ENCODE measurements around the gene PNPLA7. TPM values are rescaled to one million over a fixed set of nuclear protein-coding genes. Genes with fewer than 3 reads are reported as not detected.

PNPLA7 gene
- total RNA-seq, 2 experiments from 2014 or later: 4.5 to 5.0 TPM

- no peaks in the 10 kb centered on the region for H3K9me3 Mint-ChIP-seq
- DNase-seq: no peak
- H3K27me3 Mint-ChIP-seq: no peaks in the 10 kb centered on the region
- H3K4me3 Mint-ChIP-seq: peak overlapping the region; percentile 56
- ChIA-PET POLR2A (interaction anchor here (0.6 to 1.0 kb wide), 5 partner anchors 12 to 158 kb away, joined by 3 to 4 read pairs (median 3); partner anchors contain the start of genes EXD3 and NRARP), CTCF (interaction anchor here (0.6 kb wide), 1 partner anchor 37 kb away, joined by 4 read pairs; the partner anchor contains the start of gene EXD3)
- H3K27ac Mint-ChIP-seq: peak overlapping the region; percentile 73
- peaks cover 3% of the 10 kb centered on the region for H3K36me3 Mint-ChIP-seq (ENCODE audit: low read depth)
- peaks cover 32% of the 10 kb centered on the region for H3K4me1 Mint-ChIP-seq
Observed at GRCh38 chr9:137459601-137460362, 90.4 kb downstream of the PNPLA7 start.

- DNase-seq: peak; percentile 95
- Mint-ChIP-seq H3K27me3 (no peaks in the 10 kb centered on the region), H3K4me1 (peaks cover 38% of the 10 kb centered on the region), H3K27ac (peak within 1 kb of the TSS; percentile 73), H3K4me3 (peak within 1 kb of the TSS; percentile 56), H3K36me3 (ENCODE audit: low read depth) (peaks cover 3% of the 10 kb centered on the region), H3K9me3 (no peaks in the 10 kb centered on the region)
- POLR2A ChIA-PET: interaction anchor here (0.6 to 1.0 kb wide), 5 partner anchors 11 to 158 kb away, joined by 3 to 4 read pairs (median 3); partner anchors contain the start of genes EXD3 and NRARP
- CTCF ChIA-PET: interaction anchor here (0.6 kb wide), 1 partner anchor 37 kb away, joined by 4 read pairs; the partner anchor contains the start of gene EXD3
Observed at GRCh38 chr9:137459152-137459600, 91.0 kb downstream of the PNPLA7 start, which contains the start of gene NSMF. TSS of gene NSMF (minus strand) at chr9:137459334. CDS start at chr9:137459102, 232 bp downstream.

- no peak overlapping the region for H3K4me3 Mint-ChIP-seq
- ChIA-PET POLR2A (interaction anchor here (1.0 kb wide), 2 partner anchors 11 to 36 kb away, joined by 3 to 4 read pairs; partner anchors contain the start of gene EXD3), CTCF (no interaction called here)
- no peaks in the 10 kb centered on the region for H3K27me3 Mint-ChIP-seq
- H3K27ac Mint-ChIP-seq: no peak overlapping the region
- peak; percentile 41 for DNase-seq
- H3K9me3 Mint-ChIP-seq: no peaks in the 10 kb centered on the region
- peaks cover 6% of the 10 kb centered on the region for H3K36me3 Mint-ChIP-seq (ENCODE audit: low read depth)
- H3K4me1 Mint-ChIP-seq: peaks cover 41% of the 10 kb centered on the region
Observed at GRCh38 chr9:137458194-137459151, 91.7 kb downstream of the PNPLA7 start.

- no peaks in the 10 kb centered on the region for H3K9me3 Mint-ChIP-seq
- H3K4me3 Mint-ChIP-seq: peak overlapping the region; percentile 53
- ChIA-PET POLR2A (no interaction called here), CTCF (no interaction called here)
- H3K27me3 Mint-ChIP-seq: no peaks in the 10 kb centered on the region
- H3K27ac Mint-ChIP-seq: no peak overlapping the region
- H3K36me3 Mint-ChIP-seq (ENCODE audit: low read depth): peaks cover 6% of the 10 kb centered on the region
- no peak for DNase-seq
- peaks cover 38% of the 10 kb centered on the region for H3K4me1 Mint-ChIP-seq
Observed at GRCh38 chr9:137457406-137458193, 92.6 kb downstream of the PNPLA7 start.

- peaks cover 41% of the 10 kb centered on the region for H3K4me1 Mint-ChIP-seq
- H3K9me3 Mint-ChIP-seq: no peaks in the 10 kb centered on the region
- peak overlapping the region; percentile 10 for H3K4me3 Mint-ChIP-seq
- no peaks in the 10 kb centered on the region for H3K27me3 Mint-ChIP-seq
- DNase-seq: no peak
- H3K36me3 Mint-ChIP-seq (ENCODE audit: low read depth): peaks cover 6% of the 10 kb centered on the region
- ChIA-PET CTCF (no interaction called here), POLR2A (no interaction called here)
- H3K27ac Mint-ChIP-seq: no peak overlapping the region
Observed at GRCh38 chr9:137456864-137457405, 93.3 kb downstream of the PNPLA7 start.

- Mint-ChIP-seq H3K27me3 (no peaks in the 10 kb centered on the region), H3K36me3 (ENCODE audit: low read depth) (peaks cover 6% of the 10 kb centered on the region), H3K4me1 (peaks cover 35% of the 10 kb centered on the region), H3K27ac (no peak overlapping the region), H3K9me3 (no peaks in the 10 kb centered on the region), H3K4me3 (peak overlapping the region; percentile 17)
- POLR2A ChIA-PET: interaction anchor here (1.2 to 1.5 kb wide), 2 partner anchors 11 to 33 kb away, joined by 4 to 8 read pairs; partner anchors contain the start of genes EXD3 and NOXA1
- CTCF ChIA-PET: no interaction called here
- DNase-seq: no peak
Observed at GRCh38 chr9:137456061-137456863, 93.9 kb downstream of the PNPLA7 start.

- H3K27ac Mint-ChIP-seq: no peak overlapping the region
- no peaks in the 10 kb centered on the region for H3K9me3 Mint-ChIP-seq
- H3K4me3 Mint-ChIP-seq: no peak overlapping the region
- no peak for DNase-seq
- H3K27me3 Mint-ChIP-seq: no peaks in the 10 kb centered on the region
- peaks cover 27% of the 10 kb centered on the region for H3K4me1 Mint-ChIP-seq
- ChIA-PET CTCF (no interaction called here), POLR2A (interaction anchor here (1.2 to 1.5 kb wide), 2 partner anchors 10 to 32 kb away, joined by 4 to 8 read pairs; partner anchors contain the start of genes EXD3 and NOXA1)
- peaks cover 6% of the 10 kb centered on the region for H3K36me3 Mint-ChIP-seq (ENCODE audit: low read depth)
Observed at GRCh38 chr9:137455359-137455991, 94.7 kb downstream of the PNPLA7 start.

GRCh38 chr9:137454597-137455358 is 95.4 kb downstream of the PNPLA7 start:
- ChIA-PET POLR2A (interaction anchor here (1.5 kb wide), 1 partner anchor 32 kb away, joined by 8 read pairs; the partner anchor contains the start of genes EXD3 and NOXA1), CTCF (no interaction called here)
- Mint-ChIP-seq H3K27ac (peak overlapping the region; percentile 44), H3K4me3 (peak overlapping the region; percentile 54), H3K36me3 (ENCODE audit: low read depth) (peaks cover 6% of the 10 kb centered on the region), H3K4me1 (peaks cover 29% of the 10 kb centered on the region), H3K9me3 (no peaks in the 10 kb centered on the region), H3K27me3 (no peaks in the 10 kb centered on the region)
- no peak for DNase-seq

GRCh38 chr9:137454145-137454596 is 96.0 kb downstream of the PNPLA7 start:
- Mint-ChIP-seq H3K27ac (peak overlapping the region; percentile 44), H3K9me3 (no peaks in the 10 kb centered on the region), H3K27me3 (no peaks in the 10 kb centered on the region), H3K4me3 (peak overlapping the region; percentile 54), H3K4me1 (peaks cover 27% of the 10 kb centered on the region), H3K36me3 (ENCODE audit: low read depth) (peaks cover 6% of the 10 kb centered on the region)
- CTCF ChIA-PET: no interaction called here
- peak; percentile 67 for DNase-seq
- POLR2A ChIA-PET: no interaction called here

- peaks cover 6% of the 10 kb centered on the region for H3K36me3 Mint-ChIP-seq (ENCODE audit: low read depth)
- no peak overlapping the region for H3K27ac Mint-ChIP-seq
- H3K4me3 Mint-ChIP-seq: no peak overlapping the region
- H3K27me3 Mint-ChIP-seq: no peaks in the 10 kb centered on the region
- H3K4me1 Mint-ChIP-seq: peaks cover 27% of the 10 kb centered on the region
- ChIA-PET CTCF (interaction anchor here (1.0 kb wide), 1 partner anchor 10 kb away, joined by 3 read pairs; no protein-coding TSS in a partner anchor), POLR2A (no interaction called here)
- H3K9me3 Mint-ChIP-seq: no peaks in the 10 kb centered on the region
- peak; percentile 73 for DNase-seq
Observed at GRCh38 chr9:137453643-137454081, 96.5 kb downstream of the PNPLA7 start.

All from activated CD4-positive, alpha-beta memory T cell treated with anti-CD3 and anti-CD28 coated beads, Interleukin-2, amount 10 ng/mL, durations not matched to agents 7 days and 5 days (primary cell).